Hepatocyte (in vitro differentiated cells): ENCODE results near the gene AHCTF1. TPM values are rescaled to one million over a fixed set of nuclear protein-coding genes. Genes with fewer than 3 reads are reported as not detected.

Experiments
- DNase-seq: peaks from one replicate; pipeline ENCODE4 v3.0.0-alpha.2; 2016; ENCODE audit warnings: low spot score
- H2AFZ ChIP-seq: fragments of 200-600 bp; sonication (generic); 2 replicates; pipeline ENCODE4 v1.6.0; 2016; ENCODE audit warnings: antibody characterized with exemption, mild to moderate bottlenecking
- H3K27ac ChIP-seq: fragments of 200-600 bp; sonication (generic); 2 replicates; pipeline ENCODE4 v1.5.1; 2016; ENCODE audit warnings: mild to moderate bottlenecking
- H3K27me3 ChIP-seq: fragments of 200-600 bp; sonication (generic); 2 replicates; pipeline ENCODE4 v1.6.1; 2016
- H3K36me3 ChIP-seq: fragments of 200-600 bp; sonication (generic); replicated peaks from 2 replicates; pipeline ENCODE4 v1.5.1; 2016; ENCODE audit warnings: low read depth; ENCODE audit not compliant: insufficient read depth
- H3K4me1 ChIP-seq: fragments of 200-600 bp; sonication (generic); 2 replicates; pipeline ENCODE4 v1.5.1; 2016; ENCODE audit warnings: mild to moderate bottlenecking, moderate library complexity; ENCODE audit not compliant: insufficient read depth
- H3K4me2 ChIP-seq: fragments of 200-600 bp; sonication (generic); 2 replicates; pipeline ENCODE4 v1.6.0; 2016
- H3K4me3 ChIP-seq: fragments of 200-600 bp; sonication (generic); 2 replicates; pipeline ENCODE4 v1.5.1; 2016; ENCODE audit warnings: mild to moderate bottlenecking
- H3K79me2 ChIP-seq: fragments of 200-600 bp; sonication (generic); 2 replicates; pipeline ENCODE4 v1.6.0; 2017; ENCODE audit warnings: mild to moderate bottlenecking
- H3K9me2 ChIP-seq: fragments of 200-600 bp; sonication (generic); replicated peaks from 2 replicates; pipeline ENCODE4 v1.6.0; 2017; ENCODE audit warnings: mild to moderate bottlenecking; ENCODE audit not compliant: insufficient read depth
- H3K9me3 ChIP-seq: fragments of 200-600 bp; sonication (generic); 2 replicates; pipeline ENCODE4 v1.5.1; 2016; ENCODE audit warnings: low read depth, mild to moderate bottlenecking
- H4K20me1 ChIP-seq: fragments of 200-600 bp; sonication (generic); 2 replicates; pipeline ENCODE4 v1.6.0; 2016; ENCODE audit warnings: mild to moderate bottlenecking; ENCODE audit not compliant: insufficient read depth, poor library complexity, severe bottlenecking
- EZH2 ChIP-seq: fragments of 200-600 bp; sonication (generic); IDR thresholded peaks from 2 replicates; pipeline ENCODE4 v1.6.1; 2016; ENCODE audit warnings: antibody characterized with exemption, mild to moderate bottlenecking, borderline replicate concordance
- EZH2phosphoT487 ChIP-seq: fragments of 200-600 bp; sonication (generic); IDR thresholded peaks from one replicate; pipeline ENCODE4 v1.6.1; 2018; ENCODE audit warnings: antibody characterized with exemption, mild to moderate bottlenecking, low read depth, moderate library complexity; ENCODE audit not compliant: unreplicated experiment, severe bottlenecking
- WGBS: methylation state at CpG from one replicate; pipeline ENCODE4 v1.1.6; 2016; ENCODE audit warnings: low lambda C conversion rate; ENCODE audit errors: missing lambda C conversion rate; 5-methylcytosine and 5-hydroxymethylcytosine counted together
- polyA plus RNA-seq: library from polyadenylated mRNA; unstranded; fragments of >200 nt; fragmentation: Nextera tagmentation; extraction: Ambion mirVana; gene quantifications from 2 replicates; pipeline ENCODE4 v1.2.1, GENCODE V29; 2016
- total RNA-seq: library from RNA; depleted of rRNA; stranded (reverse); fragments of >200 nt; gene quantifications from 2 replicates; pipeline ENCODE4 v1.2.3, GENCODE V29; 2014
- TF ChIP-seq, protein P1 (sequence below): fragments of 200-600 bp; sonication (generic); IDR thresholded peaks from 2 replicates; pipeline ENCODE4 v1.5.1; 2016; ENCODE audit warnings: antibody characterized with exemption, mild to moderate bottlenecking; ENCODE audit not compliant: poor library complexity

AHCTF1 gene
- total and polyA plus RNA-seq, 2 experiments from 2014 or later = 9.7 to 36.4 TPM

DNA sequence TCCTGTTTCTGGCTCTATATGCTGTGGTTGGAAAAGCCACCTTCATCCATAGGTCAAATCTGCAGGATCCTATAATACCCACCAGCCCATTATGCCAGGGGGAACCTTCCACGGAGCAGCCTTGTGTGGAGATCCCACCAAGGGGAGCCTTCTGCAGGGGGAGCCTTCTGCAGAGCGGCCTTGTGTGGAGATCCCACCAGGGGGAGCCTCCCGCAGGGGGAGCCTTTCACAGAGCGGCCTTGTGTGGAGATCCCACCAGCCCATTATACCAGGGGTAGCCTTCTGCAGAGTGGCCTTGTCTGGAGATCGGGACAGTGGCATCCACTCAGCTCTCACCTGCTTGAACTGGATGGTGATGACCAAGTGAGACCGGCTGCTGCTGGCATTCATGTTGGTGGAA, 122.3 kb downstream of the AHCTF1 start:
- no peak overlapping the region for H3K4me2 ChIP-seq
- H2AFZ ChIP-seq = no peak overlapping the region
- 94% methylated on average over 6 of the region's 6 CpGs for WGBS
- TF ChIP-seq EZH2phosphoT487 (no peak), EZH2 (no peak)
- TF ChIP-seq, protein P1, sequence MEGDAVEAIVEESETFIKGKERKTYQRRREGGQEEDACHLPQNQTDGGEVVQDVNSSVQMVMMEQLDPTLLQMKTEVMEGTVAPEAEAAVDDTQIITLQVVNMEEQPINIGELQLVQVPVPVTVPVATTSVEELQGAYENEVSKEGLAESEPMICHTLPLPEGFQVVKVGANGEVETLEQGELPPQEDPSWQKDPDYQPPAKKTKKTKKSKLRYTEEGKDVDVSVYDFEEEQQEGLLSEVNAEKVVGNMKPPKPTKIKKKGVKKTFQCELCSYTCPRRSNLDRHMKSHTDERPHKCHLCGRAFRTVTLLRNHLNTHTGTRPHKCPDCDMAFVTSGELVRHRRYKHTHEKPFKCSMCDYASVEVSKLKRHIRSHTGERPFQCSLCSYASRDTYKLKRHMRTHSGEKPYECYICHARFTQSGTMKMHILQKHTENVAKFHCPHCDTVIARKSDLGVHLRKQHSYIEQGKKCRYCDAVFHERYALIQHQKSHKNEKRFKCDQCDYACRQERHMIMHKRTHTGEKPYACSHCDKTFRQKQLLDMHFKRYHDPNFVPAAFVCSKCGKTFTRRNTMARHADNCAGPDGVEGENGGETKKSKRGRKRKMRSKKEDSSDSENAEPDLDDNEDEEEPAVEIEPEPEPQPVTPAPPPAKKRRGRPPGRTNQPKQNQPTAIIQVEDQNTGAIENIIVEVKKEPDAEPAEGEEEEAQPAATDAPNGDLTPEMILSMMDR = no peak
- no peak for DNase-seq
- no peaks in the 10 kb centered on the region for H3K27me3 ChIP-seq
- H3K4me3 ChIP-seq = no peak overlapping the region
- no peaks in the 10 kb centered on the region for H3K9me2 ChIP-seq
- no peaks in the 10 kb centered on the region for H3K79me2 ChIP-seq
- H3K9me3 ChIP-seq = no peaks in the 10 kb centered on the region
- no peak overlapping the region for H3K27ac ChIP-seq
- H3K36me3 ChIP-seq = no peaks in the 10 kb centered on the region
- no peaks in the 10 kb centered on the region for H3K4me1 ChIP-seq
- no peaks in the 10 kb centered on the region for H4K20me1 ChIP-seq

- DNase-seq = no peak
- Histone ChIP-seq H3K36me3 (no peaks in the 10 kb centered on the region), H2AFZ (no peak overlapping the region), H3K4me2 (no peak overlapping the region), H3K9me3 (no peaks in the 10 kb centered on the region), H3K4me1 (peaks cover 18% of the 10 kb centered on the region), H3K27ac (no peak overlapping the region), H3K4me3 (no peak overlapping the region), H3K79me2 (no peaks in the 10 kb centered on the region), H3K27me3 (no peaks in the 10 kb centered on the region), H3K9me2 (no peaks in the 10 kb centered on the region), H4K20me1 (no peaks in the 10 kb centered on the region)
- 70% methylated on average over 10 of the region's 10 CpGs for WGBS
- TF ChIP-seq EZH2phosphoT487 (no peak), EZH2 (no peak)
- TF ChIP-seq, protein P1 = no peak
Measured at GRCh38 chr1:246805135-246805716, 126.5 kb downstream of the AHCTF1 start.

DNA sequence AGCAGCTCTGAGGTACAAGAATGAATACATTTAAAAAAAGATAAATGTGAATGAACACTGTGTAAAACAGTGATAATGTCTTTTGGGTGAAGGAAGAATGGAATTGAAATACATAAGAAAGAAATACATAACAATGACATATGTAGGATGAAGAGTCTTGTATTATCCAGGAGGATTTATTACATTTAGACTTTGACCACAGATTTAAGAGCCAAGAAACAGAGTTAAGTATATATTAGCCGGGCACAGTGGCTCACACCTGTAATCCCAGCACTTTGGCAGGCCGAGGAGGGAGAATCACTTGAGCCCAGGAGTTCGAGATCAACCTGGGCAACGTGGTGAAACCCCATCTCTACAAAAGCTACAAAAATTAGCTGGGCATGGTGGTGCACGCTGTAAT, 127.9 kb downstream of the AHCTF1 start:
- no peak for TF ChIP-seq EZH2phosphoT487
- no peak for TF ChIP-seq EZH2
- TF ChIP-seq, protein P1 = no peak
- DNase-seq = no peak
- Histone ChIP-seq H3K4me1 (peaks cover 18% of the 10 kb centered on the region), H3K27ac (no peak overlapping the region), H4K20me1 (no peaks in the 10 kb centered on the region), H3K4me3 (no peak overlapping the region), H3K79me2 (no peaks in the 10 kb centered on the region), H3K9me2 (no peaks in the 10 kb centered on the region), H3K36me3 (no peaks in the 10 kb centered on the region), H3K27me3 (no peaks in the 10 kb centered on the region), H3K9me3 (no peaks in the 10 kb centered on the region), H3K4me2 (no peak overlapping the region), H2AFZ (no peak overlapping the region)
- 89% methylated on average over 5 of the region's 5 CpGs for WGBS
